NCI-H226 (cell line): ENCODE data around the gene STOM.
A peak's percentile ranks its signal among the peaks of the same experiment; 100 is the strongest.
"Not testable (repeated sequence)": the region's sequence is repeated elsewhere in the genome, so short reads cannot be mapped to it uniquely, and the experiment has no call there.

Experiments
- DNase-seq: peaks from one replicate; pipeline ENCODE4 v3.0.0-alpha.2; 2015

The STOM gene

GRCh38 chr9:121369595-121370265 lies at the start of gene STOM:
Gene STOM, minus strand, starts transcription at chr9:121370250. Its CDS starts 63 bp downstream, at chr9:121370187.
- peak; percentile 79 for DNase-seq

DNA sequence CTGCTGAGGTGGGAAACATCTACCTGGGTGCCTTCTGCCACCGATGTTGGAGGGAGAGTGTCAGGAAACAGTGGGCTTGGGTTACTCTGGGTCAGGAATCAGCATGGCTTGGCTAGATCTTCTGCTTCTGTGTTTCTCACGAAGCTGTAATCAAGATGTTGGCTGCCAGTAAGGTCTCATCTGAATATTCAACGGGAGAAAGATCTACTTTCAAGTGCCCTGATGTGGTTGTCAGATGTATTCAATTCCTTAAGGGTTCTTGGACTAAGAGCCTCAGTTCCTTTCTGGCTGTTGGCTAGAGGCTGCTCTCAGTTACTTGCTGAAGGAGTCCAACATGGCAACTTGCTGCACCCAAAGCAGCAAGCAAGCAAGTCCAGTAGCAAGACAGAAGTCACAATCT lies 41.9 kb upstream of the STOM start:
- DNase-seq: no peak

GRCh38 chr9:121405899-121406298 lies 35.8 kb upstream of the STOM start:
- DNase-seq: no peak

DNA sequence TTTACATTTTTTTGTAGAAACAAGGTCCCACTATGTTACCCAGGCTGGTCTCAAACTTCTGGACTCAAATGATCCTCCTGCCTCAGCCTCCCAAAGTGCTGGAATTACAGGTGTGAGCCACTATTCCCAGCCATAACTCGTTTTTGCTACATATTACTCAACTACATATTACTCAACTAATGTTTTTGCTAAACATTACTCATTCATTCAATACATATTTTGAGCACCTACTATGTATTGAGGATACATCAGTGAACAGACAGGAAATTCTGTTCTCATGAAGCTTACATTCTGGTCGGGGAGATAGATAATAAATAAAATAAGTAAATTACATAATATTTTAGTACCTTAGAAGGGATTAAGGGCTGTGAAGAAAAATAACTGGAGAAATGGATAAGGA lies 34.9 kb upstream of the STOM start:
- no peak for DNase-seq

DNA sequence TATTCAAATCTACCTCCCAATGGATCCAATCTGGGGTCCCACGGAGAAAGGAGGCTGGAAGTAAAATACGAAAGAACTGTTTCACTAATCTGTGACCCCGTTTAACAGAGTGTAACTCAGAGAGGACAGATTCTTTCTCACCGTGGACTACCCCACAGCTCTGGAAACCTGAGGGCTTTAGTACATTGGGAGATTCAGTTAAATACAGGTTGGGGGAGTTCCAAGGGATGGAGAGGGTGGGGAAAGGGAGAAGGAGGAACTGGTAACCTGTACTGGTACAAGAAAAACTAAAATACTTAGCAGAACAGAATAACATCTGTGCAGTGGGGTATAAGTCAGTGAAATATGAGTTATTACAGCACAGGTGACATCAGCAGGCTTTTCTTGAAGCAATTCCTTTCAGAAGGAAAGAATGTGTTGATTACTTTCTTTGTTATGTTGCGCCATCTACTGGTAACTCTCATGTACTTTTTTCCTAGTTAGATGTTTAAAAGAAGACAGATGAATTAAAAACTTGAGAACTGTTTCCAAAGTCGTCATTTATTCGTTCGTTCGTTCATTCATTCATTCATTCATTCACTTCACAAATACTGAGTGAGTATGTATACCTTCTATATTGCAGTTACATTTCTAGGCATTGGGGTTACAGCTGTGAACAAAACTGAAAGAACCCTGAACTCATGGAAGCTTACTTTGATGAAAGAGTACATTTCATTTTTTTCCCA lies 30.0 kb upstream of the STOM start:
- DNase-seq: peak; percentile 66

GRCh38 chr9:121399126-121399882 lies 29.3 kb upstream of the STOM start:
- no peak for DNase-seq

DNA sequence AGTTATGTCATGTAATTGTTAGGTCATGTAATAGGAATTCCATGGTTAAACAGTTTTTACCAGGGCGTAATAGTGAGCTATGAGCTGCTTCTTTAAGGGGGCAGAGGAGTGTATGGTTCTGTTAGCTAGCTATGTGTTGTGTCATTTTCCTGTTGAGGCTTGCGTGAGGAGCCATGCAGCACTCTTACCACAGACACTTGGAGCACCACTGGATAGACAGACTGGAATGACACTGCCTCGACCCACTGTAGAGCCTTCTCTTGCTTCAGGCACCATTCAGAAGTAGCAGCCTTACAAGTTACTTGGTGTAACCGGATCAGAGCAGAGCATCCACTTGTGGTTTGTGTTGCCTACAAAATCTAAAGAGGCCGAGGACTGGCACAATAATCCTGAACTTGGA lies 28.3 kb upstream of the STOM start:
- DNase-seq: peak; percentile 97

DNA sequence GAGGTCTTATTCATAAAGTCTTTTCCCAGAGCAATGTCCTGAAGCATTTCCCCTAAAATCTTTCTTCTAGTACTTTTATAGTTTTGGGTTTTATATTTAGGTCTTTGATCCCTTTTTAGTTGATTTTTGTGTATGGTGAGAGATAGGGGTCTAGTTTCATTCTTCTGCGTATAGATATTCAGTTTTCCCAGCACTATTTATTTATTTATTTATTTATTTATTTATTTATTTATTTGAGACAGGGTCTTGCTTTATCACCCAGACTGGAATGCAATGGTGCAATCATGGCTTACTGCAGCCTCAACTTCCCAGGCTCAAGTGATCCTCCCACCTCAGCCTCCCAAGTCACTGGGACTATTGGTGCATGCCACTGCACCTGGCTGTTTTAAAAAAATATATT lies 27.2 kb upstream of the STOM start:
- not testable (repeated sequence) for DNase-seq

DNA sequence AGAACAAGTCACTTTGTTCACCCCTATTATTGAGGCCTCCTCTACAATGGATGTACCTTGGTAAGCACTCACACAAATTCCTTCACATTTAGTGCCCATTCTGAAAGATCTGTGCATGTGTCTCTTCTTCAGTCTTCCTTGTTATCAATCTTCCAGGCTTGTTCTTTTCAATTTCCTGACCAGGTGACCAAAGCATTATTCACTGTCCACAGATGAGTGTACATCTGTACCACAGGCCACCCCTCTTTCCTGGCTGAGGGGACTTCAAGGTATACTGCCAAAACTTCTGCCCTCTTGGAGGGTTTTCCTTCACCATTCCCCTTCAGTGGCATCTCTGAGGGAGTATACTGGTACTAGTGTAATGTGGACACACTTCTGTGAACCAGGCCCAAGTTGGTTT lies 25.5 kb upstream of the STOM start:
- no peak for DNase-seq

DNA sequence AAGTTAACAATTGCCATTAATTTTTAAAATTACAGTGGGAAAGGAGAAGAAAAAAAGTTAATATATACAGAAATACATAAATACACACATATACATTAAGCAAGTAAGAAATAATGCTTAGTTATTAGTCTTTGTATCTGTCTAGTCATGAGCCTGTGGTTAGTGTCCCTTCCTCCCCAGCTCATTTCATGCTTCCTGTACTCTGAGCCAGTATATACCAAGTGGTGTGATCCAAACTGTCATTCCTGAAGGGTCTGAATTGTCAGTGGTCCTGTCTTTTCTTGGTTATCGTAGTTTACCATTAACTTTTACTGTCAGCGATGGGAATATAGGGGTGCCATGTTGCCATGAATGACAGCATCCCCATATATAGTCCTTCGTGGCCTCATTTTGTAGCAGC lies 24.2 kb upstream of the STOM start:
- DNase-seq: no peak

- DNase-seq: peak; percentile 51
Observed at GRCh38 chr9:121393318-121393717, 23.3 kb upstream of the STOM start.

DNA sequence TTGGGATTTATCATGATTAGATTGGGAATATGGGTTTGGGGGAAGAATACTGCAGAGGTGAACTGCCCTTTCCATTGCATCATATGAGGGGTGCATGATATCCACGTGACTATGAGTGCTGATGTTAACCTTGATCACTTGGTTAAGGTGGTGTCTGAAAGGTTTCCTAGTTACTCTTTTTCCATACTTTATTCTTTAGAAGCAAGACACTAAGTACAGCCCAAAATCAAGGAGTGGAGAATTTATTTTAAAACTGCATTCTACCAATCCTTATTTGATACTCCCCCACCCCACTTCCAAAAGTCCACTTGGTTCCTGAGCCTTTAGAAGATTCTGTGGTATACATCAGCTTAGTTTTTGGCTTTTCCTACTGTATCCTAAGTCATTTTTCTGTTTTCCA lies 20.3 kb upstream of the STOM start:
- DNase-seq: no peak

- DNase-seq: no peak
Observed at GRCh38 chr9:121388140-121388905, 18.3 kb upstream of the STOM start.

- DNase-seq: no peak
Observed at GRCh38 chr9:121386442-121387175, 16.6 kb upstream of the STOM start.

DNA sequence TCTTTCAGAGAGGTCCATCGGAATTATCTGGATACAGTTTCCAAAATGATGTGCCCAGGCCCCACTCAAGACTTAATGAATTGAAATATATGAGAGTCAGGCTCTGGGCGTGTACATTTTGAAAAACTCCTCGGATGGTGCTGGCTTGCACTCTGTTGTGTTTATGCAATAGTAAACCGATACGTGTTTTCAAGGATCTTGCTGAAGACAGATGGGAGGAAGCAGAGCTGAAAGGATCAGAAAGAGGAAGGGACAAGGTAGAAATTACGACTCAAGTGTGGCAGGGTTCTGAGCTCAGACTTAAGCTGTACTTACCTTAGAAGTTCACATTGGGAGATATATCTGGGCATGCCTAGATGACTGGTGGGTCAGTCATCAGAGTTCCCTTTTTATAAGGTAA lies 13.7 kb upstream of the STOM start:
- DNase-seq: no peak

DNA sequence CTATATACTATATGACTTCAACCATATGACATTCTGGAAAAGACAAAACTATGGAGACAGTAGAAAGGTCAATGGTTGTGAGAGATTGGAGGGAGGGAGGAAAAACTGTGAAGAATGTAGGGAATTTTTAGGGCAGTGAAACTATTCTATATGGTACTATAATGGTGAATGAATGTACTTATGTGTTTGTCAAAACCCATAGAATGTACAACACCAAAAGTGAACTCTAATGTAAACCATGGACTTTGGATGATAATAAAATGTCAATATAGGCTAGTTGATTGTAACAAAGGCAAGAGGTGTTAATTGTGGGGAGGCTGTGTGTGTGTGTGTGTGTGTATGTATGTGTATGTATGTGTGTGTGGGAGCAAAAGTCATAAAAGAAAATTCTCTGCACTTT lies 10.8 kb upstream of the STOM start:
- no peak for DNase-seq

DNA sequence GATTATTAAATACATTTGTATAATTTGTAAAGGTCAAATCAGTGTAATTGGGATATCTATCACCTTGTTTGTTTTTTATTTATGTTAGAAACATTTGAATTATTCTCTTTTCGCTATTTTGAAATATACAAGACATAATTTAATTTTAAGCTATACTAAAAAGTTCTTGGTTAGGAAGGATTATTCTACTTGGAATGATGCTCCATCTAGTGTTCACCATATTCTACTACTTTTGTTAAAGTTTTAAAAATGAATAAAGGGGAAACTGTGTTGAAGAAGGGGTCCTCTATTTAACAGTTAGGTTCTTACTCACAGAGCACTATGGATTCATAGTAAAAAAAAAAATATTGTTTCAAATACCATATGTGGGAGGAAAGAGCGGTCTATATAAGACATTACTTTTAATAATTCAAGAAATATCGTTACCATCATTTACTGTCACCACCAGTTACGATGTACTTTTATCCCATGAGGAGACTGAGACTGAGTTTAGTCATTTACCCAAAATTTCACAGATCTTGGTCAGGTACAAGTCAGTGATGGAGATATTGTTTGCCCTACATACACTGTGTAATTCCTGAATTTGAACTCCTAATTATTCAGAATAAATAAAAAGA lies 6.3 kb upstream of the STOM start:
- DNase-seq: no peak

- no peak for DNase-seq
Observed at GRCh38 chr9:121373011-121373729, 3.1 kb upstream of the STOM start.

- no peak for DNase-seq
Observed at GRCh38 chr9:121372239-121373010, 2.4 kb upstream of the STOM start.

DNA sequence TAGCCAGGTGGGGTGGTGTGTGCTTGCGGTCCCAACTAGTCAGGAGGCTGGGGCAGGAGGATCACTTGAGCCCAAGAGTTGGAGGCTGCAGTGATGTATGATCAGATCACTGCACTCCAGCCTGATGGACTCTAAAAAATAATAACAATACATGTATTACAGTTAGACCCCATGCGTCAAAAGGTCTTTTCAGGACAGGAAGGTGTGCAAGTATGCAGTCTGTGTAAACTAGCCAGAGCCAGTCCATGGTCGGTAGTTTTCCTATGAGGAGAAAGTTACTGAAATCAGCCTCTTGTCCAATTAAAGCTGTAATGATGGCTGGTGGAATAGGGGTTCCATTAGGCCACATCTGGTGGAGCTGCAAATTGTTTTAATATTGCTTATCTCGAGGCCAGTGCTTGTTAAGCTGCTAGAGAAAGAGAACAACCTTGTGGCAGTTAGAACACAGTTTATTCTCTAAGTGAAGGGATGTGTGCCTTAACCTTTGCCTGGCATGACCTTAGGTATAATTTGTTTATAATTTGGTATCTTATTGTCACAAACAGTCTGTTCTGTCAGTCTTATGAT lies 1.5 kb upstream of the STOM start:
- DNase-seq: no peak
